HUES48 (cell line): ENCODE data around the gene CCNY.

ENCODE experiments used
- H3K27ac ChIP-seq: one replicate; pipeline ENCODE4 v1.7.0; 2013; ENCODE audit warnings: low read depth, low read length, inconsistent platforms
- H3K27me3 ChIP-seq: 2 replicates; pipeline ENCODE4 v1.6.1; 2013; ENCODE audit warnings: mild to moderate bottlenecking, low read length; ENCODE audit not compliant: control insufficient read depth, insufficient read depth
- H3K36me3 ChIP-seq: 2 replicates; pipeline ENCODE4 v1.6.1; 2013; ENCODE audit warnings: low read length; ENCODE audit not compliant: control insufficient read depth, insufficient read depth
- H3K4me1 ChIP-seq: 2 replicates; pipeline ENCODE4 v1.6.1; 2013; ENCODE audit warnings: mild to moderate bottlenecking, low read length; ENCODE audit not compliant: control insufficient read depth, insufficient read depth
- H3K4me3 ChIP-seq: 2 replicates; pipeline ENCODE4 v1.5.1; 2013; ENCODE audit warnings: mild to moderate bottlenecking, low read depth, low read length
- H3K9ac ChIP-seq: 2 replicates; pipeline ENCODE4 v1.6.1; 2013; ENCODE audit warnings: mild to moderate bottlenecking, low read depth, low read length, moderate library complexity
- H3K9me3 ChIP-seq: 2 replicates; pipeline ENCODE4 v1.6.1; 2013; ENCODE audit warnings: low read length; ENCODE audit not compliant: control insufficient read depth, insufficient read depth

Gene CCNY

GRCh38 chr10:35355971-35356724 is 19.8 kb downstream of the CCNY start:
- H3K9me3 ChIP-seq, result no peaks in the 10 kb centered on the region
- H3K4me1 ChIP-seq, result 0 out of 2 replicates have a peak, but pooled peaks cover 4% of the 10 kb centered on the region
- H3K36me3 ChIP-seq, result no peaks in the 10 kb centered on the region
- no peak overlapping the region for H3K27ac ChIP-seq
- H3K4me3 ChIP-seq, result no peak overlapping the region
- no peak overlapping the region for H3K9ac ChIP-seq
- H3K27me3 ChIP-seq, result no peaks in the 10 kb centered on the region

- H3K9ac ChIP-seq, result no peak overlapping the region
- no peaks in the 10 kb centered on the region for H3K27me3 ChIP-seq
- H3K4me1 ChIP-seq, result 0 out of 2 replicates have a peak, but pooled peaks cover 4% of the 10 kb centered on the region
- H3K27ac ChIP-seq, result no peak overlapping the region
- no peak overlapping the region for H3K4me3 ChIP-seq
- no peaks in the 10 kb centered on the region for H3K9me3 ChIP-seq
- H3K36me3 ChIP-seq, result no peaks in the 10 kb centered on the region
Observed at GRCh38 chr10:35356725-35357092, 20.4 kb downstream of the CCNY start.

- Histone ChIP-seq H3K4me1 (0 out of 2 replicates have a peak, but pooled peaks cover 4% of the 10 kb centered on the region), H3K27me3 (no peaks in the 10 kb centered on the region), H3K27ac (no peak overlapping the region), H3K9me3 (no peaks in the 10 kb centered on the region), H3K36me3 (no peaks in the 10 kb centered on the region), H3K4me3 (no peak overlapping the region), H3K9ac (no peak overlapping the region)
Observed at GRCh38 chr10:35359056-35359455, 22.7 kb downstream of the CCNY start.

GRCh38 chr10:35359873-35360272 is 23.6 kb downstream of the CCNY start:
- Histone ChIP-seq H3K9me3 (no peaks in the 10 kb centered on the region), H3K27me3 (no peaks in the 10 kb centered on the region), H3K4me1 (0 out of 2 replicates have a peak, but pooled peaks cover 4% of the 10 kb centered on the region), H3K27ac (no peak overlapping the region), H3K36me3 (no peaks in the 10 kb centered on the region), H3K9ac (no peak overlapping the region), H3K4me3 (no peak overlapping the region)

GRCh38 chr10:35362701-35363350 is 26.5 kb downstream of the CCNY start:
- no peak overlapping the region for H3K4me3 ChIP-seq
- no peaks in the 10 kb centered on the region for H3K36me3 ChIP-seq
- H3K9ac ChIP-seq, result no peak overlapping the region
- peaks cover 5% of the 10 kb centered on the region; the same call in 1 of the 2 replicates for H3K4me1 ChIP-seq
- H3K9me3 ChIP-seq, result no peaks in the 10 kb centered on the region
- H3K27me3 ChIP-seq, result no peaks in the 10 kb centered on the region
- no peak overlapping the region for H3K27ac ChIP-seq

- no peaks in the 10 kb centered on the region for H3K27me3 ChIP-seq
- H3K27ac ChIP-seq, result no peak overlapping the region
- H3K9ac ChIP-seq, result no peak overlapping the region
- H3K4me1 ChIP-seq, result peaks cover 10% of the 10 kb centered on the region; the same call in 1 of the 2 replicates
- H3K9me3 ChIP-seq, result no peaks in the 10 kb centered on the region
- no peaks in the 10 kb centered on the region for H3K36me3 ChIP-seq
- H3K4me3 ChIP-seq, result no peak overlapping the region
Observed at GRCh38 chr10:35363587-35363986, 27.3 kb downstream of the CCNY start.

GRCh38 chr10:35364808-35365207 is 28.5 kb downstream of the CCNY start:
- no peak overlapping the region for H3K9ac ChIP-seq
- H3K4me3 ChIP-seq, result no peak overlapping the region
- H3K27ac ChIP-seq, result no peak overlapping the region
- H3K27me3 ChIP-seq, result no peaks in the 10 kb centered on the region
- H3K9me3 ChIP-seq, result no peaks in the 10 kb centered on the region
- H3K4me1 ChIP-seq, result peaks cover 10% of the 10 kb centered on the region; the same call in 1 of the 2 replicates
- no peaks in the 10 kb centered on the region for H3K36me3 ChIP-seq

GRCh38 chr10:35365994-35366393 is 29.7 kb downstream of the CCNY start:
- no peak overlapping the region for H3K9ac ChIP-seq
- no peak overlapping the region for H3K4me3 ChIP-seq
- H3K27ac ChIP-seq, result no peak overlapping the region
- no peaks in the 10 kb centered on the region for H3K9me3 ChIP-seq
- H3K27me3 ChIP-seq, result no peaks in the 10 kb centered on the region
- no peaks in the 10 kb centered on the region for H3K36me3 ChIP-seq
- peaks cover 10% of the 10 kb centered on the region; the same call in 1 of the 2 replicates for H3K4me1 ChIP-seq

GRCh38 chr10:35367107-35367859 is 31.0 kb downstream of the CCNY start:
- Histone ChIP-seq H3K4me1 (peaks cover 10% of the 10 kb centered on the region; the same call in 1 of the 2 replicates), H3K9me3 (no peaks in the 10 kb centered on the region), H3K4me3 (no peak overlapping the region), H3K27me3 (no peaks in the 10 kb centered on the region), H3K36me3 (no peaks in the 10 kb centered on the region), H3K9ac (no peak overlapping the region), H3K27ac (no peak overlapping the region)

GRCh38 chr10:35367982-35368381 is 31.7 kb downstream of the CCNY start:
- Histone ChIP-seq H3K4me1 (peaks cover 10% of the 10 kb centered on the region; the same call in 1 of the 2 replicates), H3K27me3 (no peaks in the 10 kb centered on the region), H3K9ac (no peak overlapping the region), H3K9me3 (no peaks in the 10 kb centered on the region), H3K27ac (no peak overlapping the region), H3K4me3 (no peak overlapping the region), H3K36me3 (no peaks in the 10 kb centered on the region)
